GM13976 (cell line): Measurements from ENCODE around the gene GRIK5.

Experiments used
- DNase-seq: peaks from one replicate; pipeline ENCODE4 v3.0.0; 2012; ENCODE audit warnings: low spot score
- CTCF ChIP-seq: IDR thresholded peaks from 2 replicates; pipeline ENCODE4 v1.5.1; 2012; ENCODE audit warnings: borderline replicate concordance, mild to moderate bottlenecking; ENCODE audit not compliant: insufficient read depth; ENCODE audit errors: extremely low read depth, missing control alignments, control extremely low read depth
- in situ Hi-C: fragments of 300-500 bp; cut with MboI; formaldehyde crosslinking; loops from one replicate; pipeline ENCODE4 v1.12.0; 2022; ENCODE audit warnings: low sequenced_read_pairs, mixed read lengths, inconsistent platforms; ENCODE audit not compliant: unreplicated experiment

The GRIK5 gene

GRCh38 chr19:42054205-42054604 lies 15.8 kb downstream of the GRIK5 start:
- in situ Hi-C loops = no loop called here
- DNase-seq = no peak
- TF ChIP-seq CTCF = no peak

GRCh38 chr19:42053037-42053935 lies 16.7 kb downstream of the GRIK5 start:
- no peak for DNase-seq
- TF ChIP-seq CTCF = no peak
- in situ Hi-C loops = no loop called here

GRCh38 chr19:42052241-42052863 lies 17.7 kb downstream of the GRIK5 start:
- no peak for TF ChIP-seq CTCF
- in situ Hi-C loops = no loop called here
- DNase-seq = no peak

GRCh38 chr19:42051166-42052115 lies 18.6 kb downstream of the GRIK5 start:
- DNase-seq = no peak
- no peak for TF ChIP-seq CTCF
- in situ Hi-C loops = no loop called here

GRCh38 chr19:42048992-42049391 lies 21.0 kb downstream of the GRIK5 start:
- TF ChIP-seq CTCF = no peak
- in situ Hi-C loops = no loop called here
- DNase-seq = no peak

- in situ Hi-C loops = no loop called here
- no peak for TF ChIP-seq CTCF
- DNase-seq = no peak
These were observed 24.4 kb downstream of the GRIK5 start for GRCh38 chr19:42045575-42045974.
